ENCODE data around the gene LYL1. TPM values are rescaled to one million over a fixed set of nuclear protein-coding genes. Genes with fewer than 3 reads are reported as not detected.

Gene LYL1
- total and polyA plus RNA-seq, 9 of the 15 experiments (the other 6 are each of a cell fraction or from before 2014, with no cell fraction given) = 1.3 to 266 (median 34.0) TPM

DNA sequence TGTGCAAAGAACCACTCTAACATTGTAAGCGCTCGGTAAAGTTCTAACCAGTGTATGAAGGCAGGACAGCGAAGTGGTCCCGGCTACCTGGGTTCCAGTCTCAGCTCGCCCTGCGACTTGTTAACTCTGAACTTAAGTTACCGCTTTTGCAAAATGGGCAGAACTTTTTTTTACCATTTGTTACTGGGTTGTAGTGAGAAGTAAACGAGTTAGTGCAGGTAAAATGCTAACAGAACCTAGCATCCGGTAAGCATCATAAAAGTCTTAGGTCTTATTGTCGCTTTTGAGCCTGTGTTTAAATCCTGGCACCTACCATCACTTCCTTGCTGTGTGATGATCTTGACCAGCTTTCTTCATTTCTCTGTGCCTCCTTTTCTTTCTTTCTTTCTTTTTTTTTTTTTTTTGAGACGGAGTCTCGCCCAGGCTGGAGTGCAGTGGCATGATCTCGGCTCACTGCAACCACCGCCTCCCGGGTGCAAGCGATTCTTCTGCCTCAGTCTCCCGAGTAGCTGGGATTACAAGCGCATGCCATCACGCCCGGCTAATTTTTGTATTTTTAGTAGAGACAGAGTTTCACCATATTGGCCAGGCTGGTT lies 14.6 kb upstream of the LYL1 start (continued):
- TF ChIP-seq, protein P1, sequence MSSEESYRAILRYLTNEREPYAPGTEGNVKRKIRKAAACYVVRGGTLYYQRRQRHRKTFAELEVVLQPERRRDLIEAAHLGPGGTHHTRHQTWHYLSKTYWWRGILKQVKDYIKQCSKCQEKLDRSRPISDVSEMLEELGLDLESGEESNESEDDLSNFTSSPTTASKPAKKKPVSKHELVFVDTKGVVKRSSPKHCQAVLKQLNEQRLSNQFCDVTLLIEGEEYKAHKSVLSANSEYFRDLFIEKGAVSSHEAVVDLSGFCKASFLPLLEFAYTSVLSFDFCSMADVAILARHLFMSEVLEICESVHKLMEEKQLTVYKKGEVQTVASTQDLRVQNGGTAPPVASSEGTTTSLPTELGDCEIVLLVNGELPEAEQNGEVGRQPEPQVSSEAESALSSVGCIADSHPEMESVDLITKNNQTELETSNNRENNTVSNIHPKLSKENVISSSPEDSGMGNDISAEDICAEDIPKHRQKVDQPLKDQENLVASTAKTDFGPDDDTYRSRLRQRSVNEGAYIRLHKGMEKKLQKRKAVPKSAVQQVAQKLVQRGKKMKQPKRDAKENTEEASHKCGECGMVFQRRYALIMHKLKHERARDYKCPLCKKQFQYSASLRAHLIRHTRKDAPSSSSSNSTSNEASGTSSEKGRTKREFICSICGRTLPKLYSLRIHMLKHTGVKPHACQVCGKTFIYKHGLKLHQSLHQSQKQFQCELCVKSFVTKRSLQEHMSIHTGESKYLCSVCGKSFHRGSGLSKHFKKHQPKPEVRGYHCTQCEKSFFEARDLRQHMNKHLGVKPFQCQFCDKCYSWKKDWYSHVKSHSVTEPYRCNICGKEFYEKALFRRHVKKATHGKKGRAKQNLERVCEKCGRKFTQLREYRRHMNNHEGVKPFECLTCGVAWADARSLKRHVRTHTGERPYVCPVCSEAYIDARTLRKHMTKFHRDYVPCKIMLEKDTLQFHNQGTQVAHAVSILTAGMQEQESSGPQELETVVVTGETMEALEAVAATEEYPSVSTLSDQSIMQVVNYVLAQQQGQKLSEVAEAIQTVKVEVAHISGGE (CRISPR knock-in tag; IDR thresholded peaks at IDR 0.05) = no peak
- TF ChIP-seq, protein P2, sequence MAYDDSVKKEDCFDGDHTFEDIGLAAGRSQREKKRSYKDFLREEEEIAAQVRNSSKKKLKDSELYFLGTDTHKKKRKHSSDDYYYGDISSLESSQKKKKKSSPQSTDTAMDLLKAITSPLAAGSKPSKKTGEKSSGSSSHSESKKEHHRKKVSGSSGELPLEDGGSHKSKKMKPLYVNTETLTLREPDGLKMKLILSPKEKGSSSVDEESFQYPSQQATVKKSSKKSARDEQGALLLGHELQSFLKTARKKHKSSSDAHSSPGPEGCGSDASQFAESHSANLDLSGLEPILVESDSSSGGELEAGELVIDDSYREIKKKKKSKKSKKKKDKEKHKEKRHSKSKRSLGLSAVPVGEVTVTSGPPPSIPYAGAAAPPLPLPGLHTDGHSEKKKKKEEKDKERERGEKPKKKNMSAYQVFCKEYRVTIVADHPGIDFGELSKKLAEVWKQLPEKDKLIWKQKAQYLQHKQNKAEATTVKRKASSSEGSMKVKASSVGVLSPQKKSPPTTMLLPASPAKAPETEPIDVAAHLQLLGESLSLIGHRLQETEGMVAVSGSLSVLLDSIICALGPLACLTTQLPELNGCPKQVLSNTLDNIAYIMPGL (CRISPR knock-in tag; IDR thresholded peaks at IDR 0.05) = 0 out of 2 replicates have a peak, but pooled peaks have one; percentile 2
- TF ChIP-seq, protein P3, sequence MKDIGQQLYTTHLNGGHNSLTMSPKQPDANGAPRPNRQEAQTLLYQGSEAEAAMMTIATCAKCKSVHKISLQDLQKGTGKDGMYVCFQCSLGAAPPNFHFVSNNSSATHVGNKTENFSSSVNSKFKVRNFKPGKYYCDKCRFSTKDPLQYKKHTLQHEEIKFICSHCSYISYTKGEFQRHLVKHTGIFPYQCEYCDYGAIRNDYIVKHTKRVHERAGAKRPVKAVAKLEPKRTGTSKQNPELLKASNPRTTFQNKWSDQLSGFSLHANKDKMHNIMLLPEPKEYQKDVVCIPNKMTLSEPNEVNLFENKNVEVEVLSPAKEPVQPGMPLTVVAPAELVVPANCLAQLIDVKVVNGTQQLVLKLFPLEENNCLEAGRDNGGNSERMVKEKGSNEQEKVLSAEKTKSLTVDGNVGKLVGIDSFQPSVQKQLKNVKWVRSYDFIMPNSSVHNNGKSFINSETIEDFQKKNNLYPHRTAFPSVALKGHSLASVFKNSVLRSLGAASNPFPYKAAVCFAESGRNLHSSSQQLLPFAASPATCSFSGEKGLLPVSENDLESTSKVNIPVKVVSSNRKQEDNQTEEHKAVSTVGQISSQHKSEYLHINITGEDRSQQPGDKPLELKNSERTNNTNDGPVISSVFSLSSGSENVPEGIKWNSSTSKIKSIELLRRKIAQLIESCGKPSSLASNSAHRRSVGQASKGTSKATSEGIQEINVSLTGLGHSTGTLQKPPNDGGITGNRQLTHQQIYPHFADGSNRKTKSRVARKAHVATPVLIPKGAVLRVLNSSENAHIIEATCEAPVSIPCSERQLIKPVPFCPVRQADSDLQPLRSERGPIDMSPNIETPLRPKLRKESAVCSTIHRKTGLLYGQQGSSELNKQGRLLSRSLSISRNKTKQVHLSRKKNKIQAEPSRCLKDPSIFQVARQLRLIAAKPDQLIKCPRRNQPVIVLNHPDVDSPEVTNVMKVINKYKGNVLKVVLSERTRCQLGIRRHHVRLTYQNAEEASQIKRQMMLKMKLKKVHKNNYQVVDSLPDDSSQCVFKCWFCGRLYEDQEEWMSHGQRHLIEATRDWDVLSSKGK (CRISPR knock-in tag; IDR thresholded peaks at IDR 0.05) = no peak
- no peak for TF ChIP-seq KLF13 (tag; IDR thresholded peaks at IDR 0.05; ENCODE audit: borderline replicate concordance, low read depth)
- TF ChIP-seq HDAC1 (IDR thresholded peaks at IDR 0.05) = 0 out of 4 replicates have a peak, but pooled peaks of 1 of the 2 experiments have one; percentile 27
- TF ChIP-seq ZNF830 (CRISPR knock-in tag; IDR thresholded peaks at IDR 0.05) = no peak

Data from K562 (cell line).